ENCODE data around the gene UBFD1.
"Not testable (repeated sequence)": the region's sequence is repeated elsewhere in the genome, so short reads cannot be mapped to it uniquely, and the experiment has no call there.

Gene UBFD1

DNA sequence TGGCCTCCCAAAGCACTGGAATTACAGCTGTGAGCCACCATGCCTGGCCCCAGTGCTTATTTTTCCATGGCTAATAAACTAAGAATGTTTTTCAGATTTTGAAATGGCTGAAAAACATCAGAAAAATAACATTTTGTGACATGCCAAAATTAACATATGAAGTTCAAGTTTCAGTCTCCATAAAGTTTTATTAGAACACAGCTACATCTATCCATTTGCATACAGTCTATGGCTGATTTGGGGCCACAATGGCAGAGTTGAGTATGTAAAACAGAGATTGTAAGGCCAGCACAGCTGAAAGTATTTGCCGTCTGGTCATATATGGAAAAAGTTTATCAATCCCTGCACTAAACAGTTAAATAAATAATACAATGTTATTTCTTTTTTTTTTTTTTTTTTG, 52.4 kb downstream of the UBFD1 start:
- no peak for DNase-seq (ENCODE audit: low spot score)

GRCh38 chr16:23610905-23611304, 53.4 kb downstream of the UBFD1 start:
- DNase-seq (ENCODE audit: low spot score), result not testable (repeated sequence)

DNA sequence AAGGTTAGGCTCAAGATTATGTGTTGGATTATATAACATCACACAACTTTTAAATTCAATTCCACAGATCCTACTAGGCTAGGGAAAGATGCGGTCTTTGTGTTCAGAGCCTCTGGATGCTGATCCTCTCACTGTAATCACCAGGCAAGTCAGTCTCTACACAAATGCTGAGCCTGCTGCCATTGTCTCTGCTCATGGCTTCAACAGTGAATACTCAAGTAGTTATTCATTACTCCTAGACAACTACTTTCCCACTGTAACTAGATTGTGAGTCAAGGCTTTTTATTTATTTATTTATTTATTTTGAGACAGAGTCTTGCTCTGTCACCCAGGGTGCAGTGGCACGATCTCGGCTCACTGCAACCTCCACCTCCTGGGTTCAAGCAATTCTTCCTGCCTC, 54.4 kb downstream of the UBFD1 start:
- DNase-seq (ENCODE audit: low spot score), result no peak

- no peak for DNase-seq (ENCODE audit: low spot score)
Observed at GRCh38 chr16:23615805-23616204, 58.3 kb downstream of the UBFD1 start.
